SK-N-SH (cell line): Measurements from ENCODE around the gene KCNC4. TPM values are rescaled to one million over a fixed set of nuclear protein-coding genes. Genes with fewer than 3 reads are reported as not detected.

Source experiments
- CTCF ChIA-PET: fragments of 300-600, 350-600 bp; formaldehyde crosslinking; extraction: SDS; loops from one replicate; lab custom pipeline; 2021; lab: Yijun Ruan, JAX
- POLR2A ChIA-PET: fragments of 350-600 bp; sonication (Branson Sonifier 250); formaldehyde crosslinking; extraction: SDS; loops from one replicate; lab custom pipeline; 2020; ENCODE audit warnings: antibody characterized with exemption, inconsistent platforms; lab: Yijun Ruan, JAX
- DNase-seq: peaks from one replicate; pipeline ENCODE4 v3.0.0; 2012
- H2AFZ ChIP-seq: fragments of 200-600 bp; sonication (generic); 2 replicates; pipeline ENCODE4 v1.8.1; 2016; ENCODE audit warnings: antibody characterized with exemption, mild to moderate bottlenecking, low read depth
- H3F3A ChIP-seq: fragments of 200-600 bp; sonication (generic); replicated peaks from 2 replicates; pipeline ENCODE3; 2016; ENCODE audit warnings: antibody characterized with exemption, mild to moderate bottlenecking; ENCODE audit not compliant: insufficient read depth
- H3K27ac ChIP-seq, 2 experiments: fragments of 200-500 bp in 1 of 2; fragments of 200-600 bp in 1 of 2; sonication (Bioruptor generic) in 1 of 2; sonication (generic), shearing (Covaris generic) in 1 of 2; 2 replicates each; pipeline versions ENCODE4 v1.5.1 to v1.6.1; 2014 to 2016; ENCODE audit warnings: low read depth in 2 of 2, inconsistent platforms in 1 of 2, low read length in 1 of 2, mild to moderate bottlenecking in 1 of 2, mixed read lengths in 1 of 2
- H3K27me3 ChIP-seq: fragments of 200-600 bp; sonication (generic), shearing (Covaris generic); 2 replicates; pipeline ENCODE4 v1.6.1; 2016; ENCODE audit warnings: mixed run types; ENCODE audit not compliant: insufficient read depth
- H3K36me3 ChIP-seq, 2 experiments: fragments of 200-500 bp in 1 of 2; fragments of 200-600 bp in 1 of 2; sonication (Bioruptor generic) in 1 of 2; sonication (generic) in 1 of 2; replicated peaks in 1 of 2; 2 replicates each; pipeline versions ENCODE3 to v1.5.1; 2014 to 2016; ENCODE audit warnings: low read length in 1 of 2, mild to moderate bottlenecking in 1 of 2; ENCODE audit not compliant: insufficient read depth in 2 of 2, control insufficient read depth in 1 of 2
- H3K4me1 ChIP-seq, 2 experiments: fragments of 200-500 bp in 1 of 2; fragments of 200-600 bp in 1 of 2; sonication (Bioruptor generic) in 1 of 2; sonication (generic), shearing (Covaris generic) in 1 of 2; 2 replicates each; pipeline versions ENCODE4 v1.5.1 to v1.6.1; 2014 to 2016; ENCODE audit warnings: low read depth in 1 of 2, low read length in 1 of 2, mixed run types in 1 of 2; ENCODE audit not compliant: insufficient read depth in 2 of 2, control insufficient read depth in 1 of 2
- H3K4me2 ChIP-seq: fragments of 200-600 bp; sonication (generic), shearing (Covaris generic); 2 replicates; pipeline ENCODE4 v1.6.1; 2017; ENCODE audit warnings: mixed run types
- H3K4me3 ChIP-seq, 2 experiments: fragments of 200-500 bp in 1 of 2; fragments of 200-600 bp in 1 of 2; sonication (Bioruptor generic) in 1 of 2; sonication (generic), shearing (Covaris generic) in 1 of 2; 2 replicates each; pipeline versions ENCODE4 v1.5.1 to v1.8.1; 2014 to 2016; ENCODE audit warnings: low read depth in 2 of 2, inconsistent platforms in 1 of 2, low read length in 1 of 2, mild to moderate bottlenecking in 1 of 2, mixed read lengths in 1 of 2, moderate library complexity in 1 of 2
- H3K79me2 ChIP-seq: fragments of 200-600 bp; sonication (generic); 2 replicates; pipeline ENCODE4 v1.8.1; 2017; ENCODE audit warnings: mild to moderate bottlenecking; ENCODE audit not compliant: insufficient read depth
- H3K9ac ChIP-seq: fragments of 200-600 bp; sonication (generic); 2 replicates; pipeline ENCODE4 v1.6.1; 2017; ENCODE audit warnings: mixed run types
- H3K9me2 ChIP-seq: fragments of 200-600 bp; sonication (generic); 2 replicates; pipeline ENCODE4 v1.6.1; 2017; ENCODE audit warnings: mixed run types
- H3K9me3 ChIP-seq: fragments of 200-600 bp; sonication (generic); 2 replicates; pipeline ENCODE4 v1.6.1; 2017; ENCODE audit warnings: mixed run types, mild to moderate bottlenecking, moderate library complexity
- H4K20me1 ChIP-seq: fragments of 200-600 bp; sonication (generic); 2 replicates; pipeline ENCODE4 v1.6.1; 2017; ENCODE audit warnings: mild to moderate bottlenecking, mixed run types; ENCODE audit not compliant: insufficient read depth
- CHD2 ChIP-seq: fragments of 150-350 bp; IDR thresholded peaks from 2 replicates; pipeline ENCODE4 v1.6.1; 2018; ENCODE audit warnings: low read length; ENCODE audit not compliant: partially characterized antibody
- EP300 ChIP-seq, 2 experiments: IDR thresholded peaks; 2 replicates each; pipeline versions ENCODE4 v1.4.0 to v1.6.1; 2012; ENCODE audit warnings: borderline replicate concordance in 1 of 2, low read depth in 1 of 2, low read length in 1 of 2
- FOSL2 ChIP-seq: IDR thresholded peaks from 2 replicates; pipeline ENCODE4 v1.4.0; 2012; ENCODE audit warnings: low read depth, mild to moderate bottlenecking, moderate library complexity, borderline replicate concordance
- FOXJ3 ChIP-seq: sonication (generic); formaldehyde crosslinking; IDR thresholded peaks from 2 replicates; pipeline ENCODE4 v1.5.1; 2020; ENCODE audit warnings: mild to moderate bottlenecking, missing genetic modification reagents
- FOXM1 ChIP-seq: IDR thresholded peaks from 2 replicates; pipeline ENCODE4 v1.4.0; 2012; ENCODE audit warnings: low read depth, mild to moderate bottlenecking
- GATA2 ChIP-seq: sonication (generic); formaldehyde crosslinking; IDR thresholded peaks from 2 replicates; pipeline ENCODE4 v1.5.0; 2020; ENCODE audit warnings: mild to moderate bottlenecking, missing genetic modification reagents
- JUND ChIP-seq: IDR thresholded peaks from 2 replicates; pipeline ENCODE4 v1.4.0; 2012
- MAX ChIP-seq: IDR thresholded peaks from 2 replicates; pipeline ENCODE4 v1.4.0; 2012; ENCODE audit warnings: low read depth
- MEF2A ChIP-seq: IDR thresholded peaks from 2 replicates; pipeline ENCODE4 v1.4.0; 2012; ENCODE audit warnings: low read depth, borderline replicate concordance
- NFIC ChIP-seq: IDR thresholded peaks from 2 replicates; pipeline ENCODE4 v1.4.0; 2012; ENCODE audit warnings: borderline replicate concordance
- RCOR1 ChIP-seq: fragments of 150-350 bp; IDR thresholded peaks from 2 replicates; pipeline ENCODE4 v1.6.1; 2017; ENCODE audit warnings: antibody characterized with exemption, low read length
- REST ChIP-seq: IDR thresholded peaks from 2 replicates; pipeline ENCODE4 v1.6.1; 2012; ENCODE audit warnings: mild to moderate bottlenecking, low read depth, low read length, moderate library complexity
- RXRA ChIP-seq: IDR thresholded peaks from 2 replicates; pipeline ENCODE4 v1.4.0; 2012; ENCODE audit warnings: low read depth, mild to moderate bottlenecking, borderline replicate concordance
- SMC3 ChIP-seq: IDR thresholded peaks from 2 replicates; pipeline ENCODE4 v1.6.1; 2012; ENCODE audit warnings: low read depth, low read length, improper control_type of control experiment
- USF2 ChIP-seq: fragments of 150-350 bp; IDR thresholded peaks from 2 replicates; pipeline ENCODE4 v1.6.1; 2017; ENCODE audit warnings: antibody characterized with exemption, low read length, low read depth, borderline replicate concordance
- ZBTB33 ChIP-seq: IDR thresholded peaks from 2 replicates; pipeline ENCODE4 v1.4.0; 2012; ENCODE audit warnings: low read depth, borderline replicate concordance
- WGBS: methylation state at CpG from one replicate; pipeline ENCODE4 v1.1.6; 2017; ENCODE audit warnings: low lambda C conversion rate; 5-methylcytosine and 5-hydroxymethylcytosine counted together
- polyA plus RNA-seq, 3 experiments: library from polyadenylated mRNA; depleted of rRNA; stranded (reverse); fragments of >200 nt; gene quantifications; 2 replicates each; pipeline ENCODE4 v1.2.3, GENCODE V29; 2012

The KCNC4 gene
- polyA plus RNA-seq (2012; rRNA removed) = 0.37 and 0.51 TPM in 2 replicates
- 0.21 and 0.35 TPM in 2 replicates for polyA plus RNA-seq (2012; cell fraction: cytosol; rRNA removed)
- polyA plus RNA-seq (2012; cell fraction: nucleus; rRNA removed) = 1.2 and 1.6 TPM in 2 replicates

GRCh38 chr1:110209715-110210603, at the start of gene KCNC4:
Gene KCNC4 (plus strand): TSS chr1:110210314. CDS start chr1:110211500, 1,186 bp downstream.
- peak within 1 kb of the TSS; percentile 82 for H3K4me2 ChIP-seq
- 35% methylated on average over 39 of the region's 103 CpGs for WGBS
- no peaks in the 10 kb centered on the region for H3K79me2 ChIP-seq
- ChIA-PET POLR2A (no interaction called here), CTCF (interaction anchor here (0.7 to 19.1 kb wide), 17 partner anchors 9 to 315 kb away, joined by 3 to 1300 read pairs (median 31); partner anchors contain the start of genes LAMTOR5 and RBM15)
- no peak within 1 kb of the TSS for H3K9ac ChIP-seq
- H3K4me3 ChIP-seq = peak within 1 kb of the TSS; percentile 54
- DNase-seq = peak; percentile 88
- no peaks in the 10 kb centered on the region for H3K36me3 ChIP-seq
- H2AFZ ChIP-seq = peak within 1 kb of the TSS; percentile 63
- H3K9me3 ChIP-seq = no peaks in the 10 kb centered on the region
- TF ChIP-seq REST (no peak), RCOR1 (no peak), NFIC (no peak), GATA2 (no peak), FOXJ3 (CRISPR knock-in tag) (no peak), MEF2A (no peak), JUND (no peak), FOXM1 (no peak), SMC3 (no peak), USF2 (no peak), FOSL2 (no peak), EP300 (IDR thresholded peaks at IDR 0.05; ENCODE audit: borderline replicate concordance in 1 of 2, low read depth in 1 of 2, low read length in 1 of 2) (no peak), RXRA (no peak), MAX (no peak), ZBTB33 (no peak), CHD2 (no peak)
- H3F3A ChIP-seq = peaks cover 4% of the 10 kb centered on the region
- H4K20me1 ChIP-seq = no peaks in the 10 kb centered on the region
- no peak within 1 kb of the TSS; a peak in 1 of 4 replicates for H3K27ac ChIP-seq
- H3K27me3 ChIP-seq = peaks cover 23% of the 10 kb centered on the region
- peaks cover 0 to 57% of the 10 kb centered on the region in 2 experiments; a peak in 2 of 4 replicates for H3K4me1 ChIP-seq
- H3K9me2 ChIP-seq = no peaks in the 10 kb centered on the region
